NCI-H524 treated with DMSO at 0.1 percent for 48 hours (cell line): ENCODE results near the gene ADAMTS2.
A peak's percentile ranks its signal among the peaks of the same experiment; 100 is the strongest.

Experiments
- DNase-seq: peaks from one replicate; lab custom pipeline; 2025; lab: John Stamatoyannopoulos, UW

The ADAMTS2 gene

DNA sequence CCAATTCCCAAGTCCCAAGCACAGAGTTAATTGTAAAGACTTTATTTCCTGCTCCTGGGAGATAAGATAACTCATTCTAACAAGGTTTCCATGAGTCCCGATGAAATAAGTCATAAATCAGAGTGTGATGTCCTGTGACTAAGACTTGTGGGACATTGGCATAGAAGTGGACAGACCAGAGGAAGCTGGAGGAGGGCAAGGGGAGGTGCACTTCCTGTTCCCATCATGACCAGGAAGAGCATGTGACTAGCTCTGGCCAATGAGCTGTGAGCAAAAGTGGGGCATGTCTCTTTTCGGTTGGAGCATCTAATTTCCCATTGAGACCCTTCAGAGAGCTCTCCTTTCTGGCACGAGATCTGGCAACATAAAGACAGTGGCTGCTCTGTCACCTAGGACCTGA is 184.7 kb downstream of the ADAMTS2 start:
- DNase-seq, result no peak

DNA sequence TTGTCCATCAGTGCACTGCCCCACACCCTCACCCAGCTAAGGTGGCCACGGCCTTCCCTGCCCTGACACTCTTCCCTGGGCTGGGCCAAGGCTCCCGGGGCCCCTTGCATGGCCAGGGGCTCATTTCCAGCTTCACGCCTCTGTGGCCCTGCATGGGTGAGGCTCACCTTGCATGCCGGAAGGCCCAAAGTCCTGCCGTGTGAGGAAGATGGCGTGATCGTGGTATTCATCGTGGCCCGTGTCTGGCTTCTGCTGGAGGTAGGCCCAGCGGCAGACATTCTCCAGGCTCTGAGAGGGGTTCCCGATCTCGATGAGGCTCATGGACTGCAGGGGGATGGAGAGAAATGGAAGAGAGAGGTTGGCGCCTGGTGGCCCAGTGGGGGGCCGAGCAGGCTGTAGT is 186.7 kb downstream of the ADAMTS2 start:
- DNase-seq, result no peak

DNA sequence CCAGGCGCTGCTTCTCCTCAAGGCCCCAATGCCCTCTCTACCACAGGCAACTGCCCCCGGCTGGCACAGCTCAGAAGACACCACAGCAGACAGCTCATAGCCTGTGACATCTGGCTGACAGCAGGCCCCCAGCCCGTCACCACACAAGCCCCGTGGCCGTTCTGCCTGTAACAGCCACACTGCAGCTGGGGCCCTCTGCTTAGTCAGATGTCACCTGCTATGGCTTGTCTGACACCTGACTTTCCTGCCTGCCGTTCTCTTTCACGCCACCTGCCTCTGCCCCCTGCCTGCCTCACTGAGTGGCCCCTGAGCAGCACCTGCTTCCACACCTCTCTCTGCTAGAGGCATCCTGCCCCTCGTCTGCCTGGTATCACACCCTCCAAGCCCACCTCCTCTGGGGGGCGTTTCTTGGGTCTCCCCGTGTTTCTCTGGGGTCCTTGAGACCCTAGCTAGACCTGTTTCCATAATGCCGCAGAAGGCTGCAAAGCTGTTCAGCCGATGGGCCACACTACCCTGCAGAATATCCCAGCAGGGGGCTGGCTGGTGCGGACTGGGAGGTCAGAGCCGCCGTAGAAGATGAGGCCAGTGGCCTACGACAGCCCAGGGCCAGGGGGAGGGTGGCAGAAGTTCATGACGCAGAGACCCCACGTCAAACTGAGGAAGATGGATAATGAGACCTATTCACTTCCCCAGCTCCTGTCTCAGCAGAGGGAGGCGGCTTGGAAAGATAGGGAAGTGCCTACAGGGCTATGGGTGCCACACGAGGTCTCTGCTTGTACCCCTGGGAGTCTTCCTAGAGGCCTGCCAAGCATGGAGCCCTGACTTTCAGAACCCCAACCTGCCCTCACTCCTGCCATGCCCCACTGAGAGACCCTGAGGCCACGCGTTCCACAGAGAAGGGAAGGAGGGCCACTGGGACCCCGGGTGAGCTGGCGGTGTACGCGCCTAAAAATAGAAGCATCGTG is 190.0 kb downstream of the ADAMTS2 start:
- peak; percentile 26 for DNase-seq

DNA sequence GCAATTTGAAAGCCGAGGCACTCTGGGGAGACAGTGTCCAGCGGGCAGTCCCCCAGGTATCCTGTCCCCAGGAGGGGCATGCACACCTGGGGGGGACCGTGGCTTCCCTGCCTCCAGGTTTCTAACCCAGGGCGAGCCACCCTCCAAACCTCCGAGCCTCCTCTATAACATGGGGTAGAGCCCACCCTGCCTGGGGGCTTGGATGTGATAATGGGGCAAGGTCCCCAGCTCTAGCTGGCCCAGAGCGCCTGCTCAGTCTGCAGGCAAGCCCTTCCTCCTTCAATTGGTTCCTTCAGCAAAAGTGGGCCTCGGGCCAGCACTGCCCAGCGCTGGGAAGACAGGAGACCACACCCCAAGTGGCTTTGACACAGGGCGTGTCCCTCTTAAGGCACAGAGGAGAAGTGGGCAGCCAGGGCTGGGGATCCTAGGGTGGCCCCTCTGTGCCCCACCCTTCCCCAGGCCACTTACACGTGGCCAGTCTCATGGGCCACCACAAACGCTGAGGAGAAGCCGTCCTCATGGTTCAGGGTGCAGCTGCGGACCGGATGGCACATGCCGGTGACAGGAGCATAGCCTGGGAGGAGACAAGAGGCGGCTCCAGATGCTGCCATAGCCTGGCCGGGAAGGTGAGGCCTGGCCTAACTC is 190.8 kb downstream of the ADAMTS2 start:
- DNase-seq, result no peak

DNA sequence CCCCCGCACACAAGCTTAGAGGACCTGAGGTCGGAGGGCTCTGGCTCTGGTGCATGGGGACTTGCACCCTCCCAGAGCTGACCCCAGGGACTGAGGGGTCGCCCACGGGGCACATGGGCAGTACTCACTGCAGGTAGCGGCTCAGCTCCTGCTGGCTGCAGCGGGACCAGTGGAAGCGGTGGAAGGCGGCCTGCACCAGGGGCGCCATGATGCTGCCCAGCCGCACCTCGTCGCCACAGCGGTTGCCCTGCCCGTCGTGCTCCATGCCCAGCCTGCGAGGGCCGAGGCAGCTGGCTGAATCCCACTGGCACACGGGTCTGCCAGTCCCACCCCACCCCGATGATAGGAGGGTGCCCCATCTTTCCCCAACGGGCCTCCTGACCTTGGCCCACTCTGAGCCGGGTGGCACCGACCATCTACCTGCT is 191.3 kb downstream of the ADAMTS2 start:
- no peak for DNase-seq

DNA sequence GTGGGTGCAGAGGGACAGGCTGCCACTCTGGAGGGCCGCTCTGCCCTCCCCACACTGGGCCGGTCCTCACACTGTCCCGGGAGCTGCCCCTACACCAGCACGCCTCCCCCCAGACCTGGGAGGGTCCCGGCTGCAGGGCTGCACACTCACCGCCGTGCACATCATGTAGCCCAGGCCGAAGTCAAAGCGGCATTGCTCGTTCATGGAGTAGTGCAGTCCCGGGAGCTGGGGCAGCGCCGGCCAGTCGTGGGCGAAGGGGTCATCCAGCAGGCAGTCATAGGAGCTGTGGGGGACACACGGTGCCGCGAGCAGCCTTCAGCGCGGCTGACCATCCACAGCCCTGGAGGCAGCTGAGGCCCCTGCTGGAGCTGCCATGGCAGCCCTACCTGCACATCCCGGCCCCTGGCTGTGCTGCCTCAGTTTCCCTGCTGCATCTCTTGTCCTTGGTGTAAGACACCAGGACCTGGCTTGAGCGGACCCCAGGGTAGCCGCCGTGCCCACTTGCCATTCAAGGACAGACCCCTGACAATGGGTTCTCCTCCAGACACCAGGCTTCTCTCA is 191.8 kb downstream of the ADAMTS2 start:
- DNase-seq, result no peak

DNA sequence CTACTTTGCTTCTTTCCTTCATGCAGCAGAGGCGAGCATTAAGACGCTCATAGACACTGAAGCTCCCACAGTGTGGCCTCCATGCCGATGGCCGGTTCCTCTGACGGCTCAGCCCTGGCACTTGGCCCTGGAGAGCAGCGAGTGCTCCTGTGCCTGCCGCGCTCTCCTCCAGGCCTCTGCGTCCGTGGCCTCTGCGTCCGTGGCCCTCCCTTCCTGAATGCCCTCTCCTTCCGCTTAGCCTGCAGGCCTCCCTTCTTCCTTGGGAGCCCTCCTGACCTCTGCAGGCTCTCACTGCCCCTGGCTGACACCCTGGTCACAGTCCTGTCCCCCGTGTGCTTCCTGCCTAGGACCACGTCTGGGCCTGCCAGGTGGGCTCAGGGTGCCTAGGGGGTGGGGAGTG is 192.3 kb downstream of the ADAMTS2 start:
- DNase-seq, result no peak

DNA sequence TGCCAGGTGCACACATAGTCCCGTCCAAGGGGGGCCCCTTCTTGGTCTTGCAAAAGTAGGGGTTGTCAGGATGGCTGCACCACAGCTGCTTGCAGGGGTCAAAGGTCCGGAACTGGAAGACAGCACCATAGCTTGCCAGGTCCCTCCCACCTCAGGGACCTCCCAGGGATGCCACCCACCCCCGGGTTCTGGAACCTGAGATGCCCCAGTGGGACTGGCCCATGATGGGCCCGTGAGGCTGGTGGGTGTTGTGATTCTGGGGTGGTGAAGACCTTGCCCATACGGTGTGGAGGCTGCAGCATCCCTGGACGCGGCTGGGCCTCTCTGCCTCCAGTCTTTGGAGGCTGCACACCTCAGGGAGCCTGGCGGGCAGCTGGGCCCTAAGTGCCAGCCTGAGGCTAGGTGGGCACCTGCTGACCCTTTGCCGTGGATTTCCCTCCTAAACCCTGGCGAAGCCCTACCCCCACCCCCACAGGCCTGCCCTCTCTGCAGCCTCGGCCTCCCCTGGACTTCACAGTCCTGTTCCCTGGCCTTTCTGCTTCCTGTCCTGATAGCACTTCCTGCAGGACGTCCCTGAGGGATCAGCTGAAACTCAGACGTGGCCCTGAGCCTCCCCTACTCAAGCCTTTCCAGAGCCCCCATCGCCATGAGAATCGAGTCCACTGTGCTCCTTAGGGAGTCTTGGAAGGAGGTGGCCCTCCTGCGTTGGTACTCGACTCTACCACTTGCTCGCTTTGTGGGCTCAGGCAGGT is 192.9 kb downstream of the ADAMTS2 start:
- no peak for DNase-seq

DNA sequence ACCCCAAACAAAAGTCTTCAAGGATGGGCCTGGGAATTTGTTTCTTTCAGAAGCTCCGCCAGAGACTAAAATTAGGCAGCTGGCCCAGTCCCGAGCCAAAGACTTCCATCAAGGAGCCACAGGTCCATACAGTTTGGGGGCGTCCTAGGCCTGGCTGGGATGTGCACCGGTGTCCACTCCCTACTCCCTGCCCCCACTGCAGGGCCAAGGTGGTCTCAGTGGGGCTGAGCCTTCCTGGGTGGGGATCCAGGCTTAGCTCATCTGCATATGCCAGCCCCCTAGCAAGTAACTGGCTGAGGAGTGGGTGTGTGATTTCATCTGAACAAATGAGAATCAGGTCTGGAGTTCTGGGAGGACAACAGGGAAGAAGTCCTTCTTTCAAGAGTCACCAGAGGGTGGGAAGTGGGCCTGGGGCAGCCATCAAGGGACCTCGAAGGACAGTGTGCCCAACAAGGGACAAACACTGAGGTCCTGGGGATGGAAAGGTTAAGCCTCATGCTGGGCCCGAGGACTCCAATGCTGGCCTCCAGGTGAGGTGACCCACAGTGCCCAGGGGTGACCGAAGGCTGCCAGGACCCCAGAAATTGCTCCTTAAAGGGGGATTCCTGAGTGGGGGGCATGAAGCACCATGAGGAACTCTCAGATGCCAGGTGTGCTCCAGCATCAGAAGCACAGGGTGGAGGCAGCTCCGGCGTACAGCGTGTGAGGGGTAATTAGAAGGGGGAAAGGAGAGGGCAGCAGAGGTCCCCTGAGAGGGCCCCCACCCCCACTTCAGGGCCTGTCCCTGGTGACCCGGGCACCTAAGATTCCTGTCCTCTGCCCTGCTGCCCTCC is 193.8 kb downstream of the ADAMTS2 start:
- no peak for DNase-seq

DNA sequence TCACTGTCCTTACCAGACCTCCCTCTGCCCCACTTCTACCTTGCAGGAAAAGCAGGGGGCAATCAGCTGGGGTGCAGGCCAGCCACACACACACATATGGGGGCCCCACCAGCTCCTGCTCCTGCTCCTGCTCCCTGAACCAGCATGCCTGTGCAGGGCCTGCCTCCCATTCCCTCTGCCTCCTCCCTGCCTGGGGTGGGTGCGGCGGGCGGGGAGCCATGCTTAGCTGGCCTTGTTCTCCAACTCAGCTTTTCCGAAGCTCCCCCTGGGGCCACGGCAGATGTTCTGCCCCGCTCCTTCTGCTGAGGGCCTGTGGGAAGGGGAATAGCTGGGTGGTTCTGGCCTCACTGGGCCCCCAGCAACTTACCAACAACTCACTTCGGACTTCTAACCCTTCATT is 195.2 kb downstream of the ADAMTS2 start:
- no peak for DNase-seq

DNA sequence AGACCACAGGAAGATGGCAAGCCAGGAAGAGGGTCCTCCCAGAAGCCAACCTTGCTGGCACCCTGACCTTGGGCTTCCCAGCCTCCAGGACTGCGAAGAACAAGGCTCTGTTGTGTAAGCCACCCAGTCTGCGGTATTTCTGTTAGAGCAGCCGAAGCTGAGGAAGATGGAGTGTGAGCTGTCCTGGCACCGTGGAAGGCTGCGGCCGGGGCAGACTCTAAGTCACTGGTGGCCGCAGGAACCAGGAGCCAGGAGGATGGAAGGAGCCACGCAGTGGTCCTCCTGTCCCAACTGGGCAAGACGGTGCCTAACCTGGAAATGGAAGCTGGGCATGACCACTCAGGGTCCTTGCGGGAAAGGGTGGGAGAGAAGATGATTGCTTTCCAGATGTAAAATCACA is 196.0 kb downstream of the ADAMTS2 start:
- no peak for DNase-seq

DNA sequence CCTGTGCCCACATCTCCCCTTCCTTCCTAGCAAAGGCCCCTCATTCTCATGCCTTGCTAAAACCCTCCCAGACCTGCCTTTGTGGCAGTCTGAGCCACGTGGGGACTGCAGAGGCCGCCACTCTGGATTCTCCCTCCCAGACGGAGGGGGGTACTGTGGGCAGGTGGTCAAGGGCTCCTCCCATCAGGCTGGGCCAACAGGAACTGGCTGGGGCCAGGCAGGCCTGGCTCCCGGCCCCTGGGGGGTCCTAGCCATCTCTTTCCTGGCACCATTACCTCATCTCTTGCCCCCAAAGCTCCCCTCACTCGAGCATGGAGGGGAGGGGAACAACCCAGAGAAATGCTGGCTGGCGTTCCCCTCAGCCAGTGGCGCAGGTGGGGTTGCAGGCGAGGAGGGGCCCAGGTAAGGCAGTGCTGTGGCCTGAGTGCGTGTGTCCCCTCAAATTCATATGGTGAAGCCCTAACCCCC is 196.5 kb downstream of the ADAMTS2 start:
- DNase-seq, result no peak

DNA sequence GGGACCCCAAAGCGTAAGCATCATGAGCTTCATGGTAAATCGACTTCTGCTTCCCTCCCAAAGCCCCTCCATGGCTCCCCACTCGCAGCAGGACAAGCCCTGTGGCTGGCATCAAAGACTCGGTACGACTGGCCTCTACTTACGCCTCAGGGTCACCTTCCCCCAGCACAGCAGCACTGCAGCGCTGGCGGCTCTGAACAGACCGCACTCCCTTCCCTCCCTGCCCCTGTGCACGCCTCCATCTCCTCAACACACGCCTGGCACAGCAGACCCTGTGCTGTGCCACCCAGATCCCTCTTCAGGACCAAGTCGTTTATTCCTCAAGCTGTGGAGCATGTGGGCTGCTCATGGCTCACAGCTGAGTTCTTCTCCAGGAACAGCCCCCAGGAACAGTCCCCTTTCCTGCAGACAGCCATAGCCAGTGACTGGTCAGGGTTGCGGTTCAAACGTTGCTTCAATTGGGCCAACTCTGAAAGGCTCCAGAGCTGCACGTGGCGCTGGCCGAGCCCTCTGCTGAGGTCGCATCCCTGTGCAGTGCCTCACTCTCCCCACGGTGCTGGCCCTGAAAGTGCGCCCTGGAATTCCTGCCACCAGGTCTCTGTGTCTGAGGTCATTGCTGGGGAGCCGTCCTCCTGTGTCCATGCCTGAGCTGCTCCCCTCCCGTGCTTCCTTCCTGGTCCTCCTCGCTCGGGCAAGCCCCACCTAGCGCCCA is 197.1 kb downstream of the ADAMTS2 start:
- no peak for DNase-seq

DNA sequence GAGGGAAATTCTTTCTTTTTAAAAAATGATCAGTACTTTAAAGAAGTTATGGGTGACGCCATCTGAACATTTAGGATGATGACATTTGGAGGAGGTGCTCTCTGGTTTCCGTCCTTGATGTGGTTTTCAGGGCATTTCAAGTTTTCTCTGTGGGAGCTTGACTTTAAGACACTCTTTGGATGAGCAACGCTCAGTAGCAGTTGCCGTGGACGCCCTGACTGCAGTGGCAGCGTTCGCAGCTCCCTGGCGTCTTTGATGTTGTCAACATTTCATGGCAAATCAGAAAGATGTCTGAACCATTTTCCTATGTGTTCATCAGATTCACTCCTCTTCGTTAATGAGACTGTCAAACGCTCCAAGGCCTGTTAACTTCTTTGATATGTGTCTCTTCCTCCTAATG is 199.0 kb downstream of the ADAMTS2 start:
- DNase-seq, result no peak

DNA sequence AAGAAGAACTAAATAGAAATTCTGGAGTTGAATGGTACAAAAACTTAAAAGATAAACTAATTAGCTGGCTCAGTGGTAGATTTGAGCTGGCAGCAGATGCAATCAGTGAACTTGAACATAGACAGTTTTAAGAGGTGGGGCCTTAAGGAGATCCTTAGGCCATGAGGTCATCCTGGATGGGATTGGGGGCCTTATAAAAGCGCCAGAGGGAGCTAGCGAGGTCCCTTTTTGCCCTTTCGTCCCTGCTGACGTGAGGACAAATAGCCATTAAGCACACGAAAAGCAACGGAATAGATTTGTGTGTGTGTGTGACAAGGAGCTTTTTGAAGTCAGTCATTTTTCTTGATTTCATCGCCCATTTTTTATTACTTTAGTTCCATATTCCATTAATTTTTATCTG is 201.8 kb downstream of the ADAMTS2 start:
- no peak for DNase-seq

DNA sequence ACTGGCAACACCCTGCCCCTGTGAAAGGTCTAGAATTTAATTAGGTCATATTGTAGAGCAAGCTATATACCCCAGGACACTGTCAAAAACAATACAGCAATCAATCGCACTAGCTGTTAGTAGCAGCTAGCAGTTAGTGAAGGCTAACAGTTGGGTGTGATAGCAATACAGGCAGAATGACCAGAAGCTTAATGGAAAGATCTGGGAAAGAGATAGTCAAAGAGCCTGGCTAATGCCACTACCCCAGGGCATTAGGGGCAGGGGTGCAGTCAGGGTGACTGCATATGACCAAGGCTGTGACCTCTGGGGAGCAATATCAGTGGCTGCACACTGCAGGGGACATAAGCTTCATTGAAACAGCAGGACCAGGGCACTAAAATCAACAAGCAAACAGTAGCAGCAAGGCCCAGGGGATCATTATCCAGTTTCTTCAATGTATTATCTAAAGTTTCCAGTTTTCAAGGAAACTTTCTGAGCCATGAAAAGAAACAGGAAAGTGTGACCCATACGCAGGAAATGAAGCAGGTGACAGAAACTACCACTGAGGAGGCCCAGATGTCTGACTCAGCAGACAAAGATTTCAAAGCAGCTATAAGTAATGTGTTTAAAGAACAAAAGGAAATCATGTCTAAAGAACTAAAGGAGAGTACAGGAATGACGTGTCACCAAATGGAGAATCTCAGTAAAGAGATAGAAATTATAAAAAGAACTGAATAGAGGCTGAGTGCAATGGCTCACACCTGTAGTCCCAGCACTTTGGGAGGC is 202.6 kb downstream of the ADAMTS2 start:
- no peak for DNase-seq

DNA sequence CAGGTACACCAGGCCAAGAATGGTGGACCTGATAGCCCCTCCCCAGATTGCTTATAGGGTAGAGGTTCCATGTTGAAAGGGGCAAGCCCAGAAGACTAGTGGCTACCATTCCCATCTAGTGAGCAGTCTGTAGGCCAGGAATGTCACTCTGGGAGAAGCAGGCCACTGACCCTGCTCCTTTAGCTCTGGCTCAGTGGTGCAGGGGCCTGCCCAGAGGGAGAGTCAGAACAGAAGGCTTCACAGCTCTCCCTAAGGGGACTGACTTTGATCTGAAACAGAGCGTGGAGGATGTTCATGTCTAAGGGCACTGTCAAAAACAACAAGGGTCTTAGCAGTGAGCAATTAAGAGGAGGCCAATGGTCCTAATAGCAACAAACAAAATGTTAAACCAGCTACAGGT is 203.4 kb downstream of the ADAMTS2 start:
- no peak for DNase-seq

DNA sequence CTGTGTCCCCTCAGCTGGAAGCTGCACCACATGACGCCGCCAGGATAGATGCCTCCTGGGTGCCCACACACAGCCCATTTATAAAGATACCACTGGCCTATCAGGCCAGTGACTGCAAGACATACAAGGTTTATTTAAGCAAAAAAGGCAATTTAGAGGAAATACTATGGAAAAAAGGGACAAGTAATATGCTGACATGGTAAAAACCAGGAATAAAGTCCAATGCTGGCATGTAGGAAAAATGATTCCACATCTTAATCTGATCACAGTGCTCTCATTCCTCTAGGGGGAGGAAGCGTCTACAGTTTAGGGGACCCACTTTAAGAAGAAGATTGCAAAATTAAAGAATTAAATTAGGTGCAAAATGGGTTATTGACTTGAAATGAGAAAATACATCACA is 205.0 kb downstream of the ADAMTS2 start:
- DNase-seq, result no peak

DNA sequence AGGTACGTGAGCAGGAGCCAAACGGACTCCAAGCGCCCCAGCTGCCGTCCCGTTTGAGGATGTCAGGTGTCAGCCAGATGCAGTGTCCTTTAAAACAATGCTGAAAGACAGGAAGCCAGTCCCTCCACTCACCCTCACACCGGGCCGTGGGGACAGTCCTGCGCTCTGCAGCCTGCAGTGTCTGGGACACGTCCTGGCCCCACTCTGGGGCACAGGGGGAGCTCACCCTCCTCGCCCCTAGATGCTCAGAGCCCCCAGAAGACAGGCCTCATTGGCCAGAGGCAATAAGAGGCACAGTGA is 205.4 kb downstream of the ADAMTS2 start:
- DNase-seq, result no peak
